HG03108 (cell line): ENCODE results near the gene ENO1.

Experiments used
- ATAC-seq: cut with Tn5 transposase; IDR thresholded peaks from one replicate; pipeline ENCODE4 v1.9.1; 2021; ENCODE audit warnings: moderate library complexity; ENCODE audit not compliant: unreplicated experiment

ENO1 gene

GRCh38 chr1:8814865-8815264, 63.6 kb downstream of the ENO1 start:
- no peak for ATAC-seq

DNA sequence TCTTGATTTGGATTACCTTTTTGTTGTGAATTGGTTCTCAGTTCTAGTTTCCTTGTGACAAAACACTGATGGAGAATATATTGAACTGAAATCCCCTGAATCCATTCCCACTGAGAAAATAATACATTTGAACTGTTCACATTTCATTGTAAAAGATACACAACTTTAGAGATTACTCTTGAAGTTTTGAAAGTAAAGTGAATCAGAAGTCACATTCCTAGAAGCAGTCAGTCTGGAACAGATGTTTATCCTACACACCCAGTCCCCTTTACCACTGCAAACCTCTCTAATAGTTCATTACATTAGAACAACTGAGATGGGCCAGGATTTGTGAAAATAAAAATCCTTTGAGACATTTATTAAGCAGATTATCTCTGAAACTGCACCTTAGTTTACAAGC, 64.5 kb downstream of the ENO1 start:
- no peak for ATAC-seq

- ATAC-seq = no peak
Observed at GRCh38 chr1:8813016-8813763, 65.3 kb downstream of the ENO1 start.

- no peak for ATAC-seq
Observed at GRCh38 chr1:8812081-8812480, 66.4 kb downstream of the ENO1 start.
